ENCODE measurements around the gene SDK1. TPM values are rescaled to one million over a fixed set of nuclear protein-coding genes. Genes with fewer than 3 reads are reported as not detected.

SDK1 gene
- total RNA-seq: 10.4 TPM
- long read RNA-seq, partial matches to known transcripts: 3 of 10 reads
- long read RNA-seq, other reads (novel, unspliced or antisense): 7 of 10 reads

GRCh38 chr7:3300651-3301448 is at the start of gene SDK1:
SDK1 (plus strand) TSS chr7:3301252; CDS start chr7:3301587, 335 bp downstream.
- no peak within 1 kb of the TSS for H3K27ac ChIP-seq
- H3K27me3 ChIP-seq: no peaks in the 10 kb centered on the region
- intact Hi-C loops (cut with DNase I): no loop called here
- TF ChIP-seq, protein P1, sequence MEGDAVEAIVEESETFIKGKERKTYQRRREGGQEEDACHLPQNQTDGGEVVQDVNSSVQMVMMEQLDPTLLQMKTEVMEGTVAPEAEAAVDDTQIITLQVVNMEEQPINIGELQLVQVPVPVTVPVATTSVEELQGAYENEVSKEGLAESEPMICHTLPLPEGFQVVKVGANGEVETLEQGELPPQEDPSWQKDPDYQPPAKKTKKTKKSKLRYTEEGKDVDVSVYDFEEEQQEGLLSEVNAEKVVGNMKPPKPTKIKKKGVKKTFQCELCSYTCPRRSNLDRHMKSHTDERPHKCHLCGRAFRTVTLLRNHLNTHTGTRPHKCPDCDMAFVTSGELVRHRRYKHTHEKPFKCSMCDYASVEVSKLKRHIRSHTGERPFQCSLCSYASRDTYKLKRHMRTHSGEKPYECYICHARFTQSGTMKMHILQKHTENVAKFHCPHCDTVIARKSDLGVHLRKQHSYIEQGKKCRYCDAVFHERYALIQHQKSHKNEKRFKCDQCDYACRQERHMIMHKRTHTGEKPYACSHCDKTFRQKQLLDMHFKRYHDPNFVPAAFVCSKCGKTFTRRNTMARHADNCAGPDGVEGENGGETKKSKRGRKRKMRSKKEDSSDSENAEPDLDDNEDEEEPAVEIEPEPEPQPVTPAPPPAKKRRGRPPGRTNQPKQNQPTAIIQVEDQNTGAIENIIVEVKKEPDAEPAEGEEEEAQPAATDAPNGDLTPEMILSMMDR (IDR thresholded peaks at IDR 0.05): peak; percentile 84
- DNase-seq: peak; percentile 95
- peak; percentile 98 for ATAC-seq
- H3K9me3 ChIP-seq: no peaks in the 10 kb centered on the region
- peak within 1 kb of the TSS; percentile 59 for H3K4me3 ChIP-seq
- peaks cover 7% of the 10 kb centered on the region for H3K4me1 ChIP-seq
- H3K36me3 ChIP-seq: no peaks in the 10 kb centered on the region

GRCh38 chr7:3254718-3255117 is 46.3 kb upstream of the SDK1 start:
- no peaks in the 10 kb centered on the region for H3K27me3 ChIP-seq
- H3K36me3 ChIP-seq: no peaks in the 10 kb centered on the region
- H3K27ac ChIP-seq: no peak overlapping the region
- no peak for DNase-seq
- TF ChIP-seq, protein P1 (IDR thresholded peaks at IDR 0.05): no peak
- no peaks in the 10 kb centered on the region for H3K4me1 ChIP-seq
- H3K9me3 ChIP-seq: no peaks in the 10 kb centered on the region
- intact Hi-C loops (cut with DNase I): no loop called here
- no peak for ATAC-seq
- no peak overlapping the region for H3K4me3 ChIP-seq

DNA sequence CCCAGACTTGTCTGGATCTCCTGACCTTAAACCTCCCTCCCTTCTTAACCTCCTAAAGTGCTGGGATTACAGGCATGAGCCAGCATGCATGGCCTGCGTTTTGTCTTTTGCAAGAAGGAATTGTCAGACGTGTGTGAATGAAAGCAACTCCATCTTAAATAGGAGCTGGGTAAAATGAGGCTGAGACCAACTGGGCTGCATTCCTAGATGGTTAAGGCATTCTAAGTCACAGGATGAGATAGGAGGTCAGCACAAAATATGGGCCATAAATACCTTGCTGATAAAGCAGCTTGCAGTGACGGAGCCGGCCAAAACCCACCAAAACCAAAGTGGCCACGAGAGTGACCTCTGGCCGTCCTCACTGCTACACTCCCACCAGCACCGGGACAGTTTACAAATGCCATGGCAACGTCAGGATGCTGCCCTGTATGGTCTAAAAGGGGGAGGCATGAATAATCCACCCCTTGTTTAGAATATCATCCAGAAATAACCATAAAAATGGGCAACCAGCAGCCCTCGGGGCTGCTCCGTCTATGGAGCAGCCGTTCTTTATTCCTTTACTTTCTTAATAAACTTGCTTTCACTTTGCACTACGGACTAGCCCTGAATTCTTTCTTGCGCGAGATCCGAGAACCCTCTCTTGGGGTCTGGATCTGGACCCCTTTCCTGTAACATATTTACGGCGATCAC is 41.2 kb upstream of the SDK1 start:
- H3K4me3 ChIP-seq: peak overlapping the region; percentile 41
- H3K27me3 ChIP-seq: no peaks in the 10 kb centered on the region
- no peaks in the 10 kb centered on the region for H3K36me3 ChIP-seq
- intact Hi-C loops (cut with DNase I): no loop called here
- H3K4me1 ChIP-seq: no peaks in the 10 kb centered on the region
- DNase-seq (no peak), ATAC-seq (no peak)
- no peaks in the 10 kb centered on the region for H3K9me3 ChIP-seq
- peak overlapping the region; percentile 30 for H3K27ac ChIP-seq
- TF ChIP-seq, protein P1 (IDR thresholded peaks at IDR 0.05): no peak

DNA sequence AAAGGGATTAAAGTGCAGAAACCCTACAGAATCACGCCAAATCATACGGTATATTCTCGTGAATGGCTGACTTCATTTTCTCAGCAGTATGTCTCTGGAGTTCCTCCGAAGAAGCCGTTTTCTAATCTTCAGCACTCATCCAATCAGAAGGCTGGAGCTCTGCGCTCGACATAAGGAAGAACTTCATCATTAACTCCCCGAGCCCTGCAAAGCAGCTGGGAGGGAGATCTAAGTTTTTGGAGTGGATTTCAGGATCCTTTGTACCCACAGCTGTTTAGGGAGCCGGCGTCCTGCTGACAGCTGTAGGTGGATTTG is 40.7 kb upstream of the SDK1 start:
- no peaks in the 10 kb centered on the region for H3K9me3 ChIP-seq
- H3K27me3 ChIP-seq: no peaks in the 10 kb centered on the region
- intact Hi-C loops (cut with DNase I): no loop called here
- no peak for DNase-seq
- H3K36me3 ChIP-seq: no peaks in the 10 kb centered on the region
- peak; percentile 43 for ATAC-seq
- peak overlapping the region; percentile 30 for H3K27ac ChIP-seq
- H3K4me3 ChIP-seq: peak overlapping the region; percentile 41
- no peaks in the 10 kb centered on the region for H3K4me1 ChIP-seq
- TF ChIP-seq, protein P1 (IDR thresholded peaks at IDR 0.05): no peak

DNA sequence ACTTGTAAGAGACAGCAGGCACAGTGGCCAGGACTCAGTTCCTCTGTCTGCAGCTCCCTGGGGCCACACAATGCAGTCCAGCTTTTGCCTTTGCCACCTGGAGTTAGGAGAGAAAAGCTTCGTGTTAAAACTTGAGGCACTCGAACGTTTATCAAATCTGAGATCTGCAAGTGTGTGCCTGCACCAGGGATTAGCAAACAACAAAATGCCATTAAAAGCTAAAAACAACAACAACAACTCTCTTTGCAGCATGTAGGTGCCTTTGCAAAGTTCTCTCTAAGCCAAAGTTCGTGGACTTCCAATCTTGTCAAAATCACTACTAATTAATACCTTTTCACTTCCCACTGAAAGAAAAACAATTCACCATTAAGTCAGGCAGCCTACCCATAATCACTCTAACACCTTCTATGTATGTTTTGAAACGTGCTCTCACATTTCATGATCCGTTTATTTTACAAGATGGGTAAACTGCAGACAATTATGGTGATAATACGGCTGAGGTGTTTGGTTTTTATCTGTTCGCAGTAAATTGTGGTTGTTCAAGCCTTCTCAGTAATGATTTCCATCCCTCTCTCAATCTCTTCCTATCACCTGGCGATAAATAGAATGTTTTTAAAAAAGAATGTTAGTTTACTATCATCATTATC is 36.2 kb upstream of the SDK1 start:
- H3K9me3 ChIP-seq: no peaks in the 10 kb centered on the region
- DNase-seq (no peak), ATAC-seq (no peak)
- H3K36me3 ChIP-seq: no peaks in the 10 kb centered on the region
- intact Hi-C loops (cut with DNase I): no loop called here
- no peaks in the 10 kb centered on the region for H3K27me3 ChIP-seq
- no peaks in the 10 kb centered on the region for H3K4me1 ChIP-seq
- no peak overlapping the region for H3K27ac ChIP-seq
- TF ChIP-seq, protein P1 (IDR thresholded peaks at IDR 0.05): no peak
- H3K4me3 ChIP-seq: no peak overlapping the region

Measured in upper lobe of right lung (tissue), 1 donor.